Endothelial cell of umbilical vein (primary cell): ENCODE data around the gene HDAC5. TPM values are rescaled to one million over a fixed set of nuclear protein-coding genes. Genes with fewer than 3 reads are reported as not detected.

Source experiments
- BruUV-seq: library from RNA; stranded (reverse); fragments of 400-500 nt; replicated peaks from 2 replicates; lab custom pipeline; 2021; lab: Mats Ljungman, UMichigan
- CTCF ChIA-PET: fragments of 300-600, 350-600 bp; sonication (Branson Sonifier 250); formaldehyde crosslinking; loops from one replicate; lab custom pipeline; 2021; ENCODE audit warnings: antibody characterized with exemption, inconsistent platforms; lab: Charles Lee
- POLR2A ChIA-PET: fragments of 300-600, 350-600 bp; sonication (Branson Sonifier 250); formaldehyde crosslinking; loops from one replicate; lab custom pipeline; 2021; ENCODE audit warnings: antibody characterized with exemption, inconsistent platforms; lab: Charles Lee
- DNase-seq: peaks from one replicate; pipeline ENCODE4 v3.0.0-alpha.2; 2011; ENCODE audit warnings: low read depth, low spot score
- FAIRE-seq: peaks from 2 replicates; lab custom pipeline; 2011; peaks lifted over from hg19 to GRCh38; lab: Jason Lieb, UNC
- H2AFZ ChIP-seq: 2 replicates; pipeline ENCODE4 v1.6.0; 2012; ENCODE audit warnings: low read depth, low read length, control low read depth, inconsistent platforms
- H3K27ac ChIP-seq: 2 replicates; pipeline ENCODE4 v1.5.1; 2011; ENCODE audit warnings: low read depth, mild to moderate bottlenecking, control low read depth, low read length, moderate library complexity; ENCODE audit not compliant: insufficient read depth
- H3K27me3 ChIP-seq, 2 experiments: 2 replicates each; pipeline versions ENCODE4 v1.6.0 to v1.6.1; 2011; ENCODE audit warnings: low read length in 2 of 2, mixed read lengths in 1 of 2; ENCODE audit not compliant: control insufficient read depth in 2 of 2, insufficient read depth in 2 of 2
- H3K36me3 ChIP-seq, 2 experiments: 2 replicates in 1 of 2; 3 replicates in 1 of 2; pipeline ENCODE4 v1.5.1; 2011; ENCODE audit warnings: low read length in 2 of 2, mild to moderate bottlenecking in 1 of 2, moderate library complexity in 1 of 2; ENCODE audit not compliant: control insufficient read depth in 2 of 2, insufficient read depth in 2 of 2; ENCODE audit errors: extremely low read depth in 1 of 2
- H3K4me1 ChIP-seq: 3 replicates; pipeline ENCODE4 v1.5.1; 2011; ENCODE audit warnings: mild to moderate bottlenecking, low read length; ENCODE audit not compliant: control insufficient read depth, insufficient read depth; ENCODE audit errors: extremely low read depth
- H3K4me2 ChIP-seq: 2 replicates; pipeline ENCODE4 v1.6.1; 2011; ENCODE audit warnings: low read length, control low read depth, mixed read lengths; ENCODE audit not compliant: insufficient read depth
- H3K4me3 ChIP-seq, 3 experiments: fragments of 200-600 bp in 1 of 3; sonication (generic), shearing (Covaris generic) in 1 of 3; replicated peaks in 1 of 3; 2 replicates each; pipeline ENCODE4 v1.5.1; 2011 to 2016; ENCODE audit warnings: control low read depth in 3 of 3, low read length in 3 of 3, mild to moderate bottlenecking in 2 of 3, inconsistent platforms in 1 of 3, low read depth in 1 of 3, moderate library complexity in 1 of 3; ENCODE audit not compliant: insufficient read depth in 1 of 3
- H3K79me2 ChIP-seq: 2 replicates; pipeline ENCODE4 v1.6.0; 2012; ENCODE audit warnings: low read length, inconsistent platforms; ENCODE audit not compliant: control insufficient read depth, insufficient read depth
- H3K9ac ChIP-seq: replicated peaks from 2 replicates; pipeline ENCODE3; 2011; ENCODE audit warnings: low read length, control low read depth; ENCODE audit not compliant: insufficient read depth; ENCODE audit errors: extremely low read depth
- H3K9me1 ChIP-seq: replicated peaks from 3 replicates; pipeline ENCODE4 v1.6.0; 2011; ENCODE audit warnings: mild to moderate bottlenecking, low read length; ENCODE audit not compliant: control insufficient read depth, insufficient read depth; ENCODE audit errors: extremely low read depth
- H3K9me3 ChIP-seq: replicated peaks from 2 replicates; pipeline ENCODE4 v1.5.1; 2012; ENCODE audit warnings: low read length, inconsistent platforms; ENCODE audit not compliant: control insufficient read depth, insufficient read depth
- H4K20me1 ChIP-seq: replicated peaks from 2 replicates; pipeline ENCODE3; 2011; ENCODE audit warnings: mild to moderate bottlenecking, low read length; ENCODE audit not compliant: control insufficient read depth, insufficient read depth; ENCODE audit errors: extremely low read depth
- CTCF ChIP-seq, 2 donors: IDR thresholded peaks; 1 replicate in 1 of 2; 2 replicates in 1 of 2; pipeline ENCODE4 v1.5.1; 2011; ENCODE audit warnings: low read length in 2 of 2, mild to moderate bottlenecking in 2 of 2, moderate library complexity in 2 of 2, control low read depth in 1 of 2, inconsistent platforms in 1 of 2, low read depth in 1 of 2; ENCODE audit not compliant: insufficient read depth in 1 of 2; ENCODE audit errors: extremely low read depth in 1 of 2
- EZH2 ChIP-seq: IDR thresholded peaks from 2 replicates; pipeline ENCODE4 v1.6.1; 2012; ENCODE audit warnings: borderline replicate concordance, low read depth, mild to moderate bottlenecking, moderate library complexity, low read length, inconsistent platforms; ENCODE audit not compliant: severe bottlenecking
- GATA2 ChIP-seq: IDR thresholded peaks from 2 replicates; pipeline ENCODE4 v1.7.0; 2011; ENCODE audit warnings: low read depth, mild to moderate bottlenecking, moderate library complexity, mixed read lengths, low read length; ENCODE audit not compliant: insufficient read length, insufficient read depth
- JUN ChIP-seq: IDR thresholded peaks from 2 replicates; pipeline ENCODE4 v1.6.1; 2011; ENCODE audit warnings: borderline replicate concordance, low read depth; ENCODE audit not compliant: insufficient read length, insufficient read depth
- MYC ChIP-seq: IDR thresholded peaks from one replicate; pipeline ENCODE4 v1.6.1; 2011; ENCODE audit warnings: mild to moderate bottlenecking, low read depth, low read length
- POLR2A ChIP-seq: IDR thresholded peaks from 2 replicates; pipeline ENCODE4 v1.6.1; 2012; ENCODE audit warnings: low read depth, mild to moderate bottlenecking, control low read depth, low read length
- POLR2AphosphoS5 ChIP-seq: IDR thresholded peaks from 2 replicates; pipeline ENCODE4 v1.6.1; 2012; ENCODE audit warnings: low read depth, mild to moderate bottlenecking, control low read depth, low read length, moderate library complexity; ENCODE audit not compliant: insufficient read depth
- dilution Hi-C: fragments of 300-500 bp; cut with MboI; formaldehyde crosslinking; loops from one replicate; pipeline ENCODE4 v1.15.0; 2019; ENCODE audit warnings: low sequenced_read_pairs; ENCODE audit not compliant: extremely low pct_ligation_motif_present
- intact Hi-C: fragments of 100-400 bp; cut with micrococcal nuclease; formaldehyde crosslinking; loops from one replicate; pipeline ENCODE4 v1.10.0; 2022
- polyA plus RNA-seq, 4 experiments: library from polyadenylated mRNA; depleted of rRNA in 3 of 4; stranded (reverse) in 3 of 4; unstranded in 1 of 4; fragments of >200 nt; gene quantifications; 2 replicates each; pipeline versions ENCODE4 v1.2.1 to v1.2.3, GENCODE V29; 2011 to 2012; ENCODE audit warnings: missing spikeins in 1 of 4
- total RNA-seq: library from RNA; stranded (reverse); gene quantifications from 2 replicates; pipeline ENCODE4 v1.2.3, GENCODE V29; 2021
- TF ChIP-seq, protein P1 (sequence below): IDR thresholded peaks from 2 replicates; pipeline ENCODE4 v1.6.1; 2011; ENCODE audit not compliant: insufficient read depth, insufficient read length

HDAC5 gene
- total and polyA plus RNA-seq, 2 donors (not counting 3 experiments of a cell fraction or from before 2014, with no cell fraction given): 35.4 to 40.4 TPM

GRCh38 chr17:44108440-44109311, 14.8 kb downstream of the HDAC5 start:
- Histone ChIP-seq H3K79me2 (no peaks in the 10 kb centered on the region), H3K27me3 (no peaks in the 10 kb centered on the region), H3K9me3 (no peaks in the 10 kb centered on the region), H3K4me2 (no peak overlapping the region), H3K4me3 (no peak overlapping the region), H3K27ac (no peak overlapping the region), H3K9me1 (no peaks in the 10 kb centered on the region), H4K20me1 (no peaks in the 10 kb centered on the region), H3K9ac (no peak overlapping the region), H2AFZ (no peak overlapping the region), H3K4me1 (peaks cover 14% of the 10 kb centered on the region), H3K36me3 (no peaks in the 10 kb centered on the region)
- FAIRE-seq: no peak
- dilution Hi-C loops: no loop called here
- CTCF ChIA-PET: interaction anchor here (0.6 to 3.1 kb wide), 4 partner anchors 13 to 176 kb away, joined by 3 to 13 read pairs (median 4); partner anchors contain the start of gene HDAC5
- no TSS peak for BruUV-seq
- DNase-seq: no peak
- no peak for TF ChIP-seq POLR2AphosphoS5
- no peak for TF ChIP-seq GATA2
- TF ChIP-seq MYC: no peak
- TF ChIP-seq EZH2: no peak
- no peak for TF ChIP-seq POLR2A
- no peak for TF ChIP-seq CTCF (IDR thresholded peaks at IDR 0.05; ENCODE audit: extremely low read depth in 1 of 2, insufficient read depth in 1 of 2, low read depth in 1 of 2, low read length in 2 of 2)
- no peak for TF ChIP-seq JUN
- TF ChIP-seq, protein P1, sequence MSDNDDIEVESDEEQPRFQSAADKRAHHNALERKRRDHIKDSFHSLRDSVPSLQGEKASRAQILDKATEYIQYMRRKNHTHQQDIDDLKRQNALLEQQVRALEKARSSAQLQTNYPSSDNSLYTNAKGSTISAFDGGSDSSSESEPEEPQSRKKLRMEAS: no peak
- intact Hi-C loops: no loop called here
- POLR2A ChIA-PET: interaction anchor here (0.6 kb wide), 1 partner anchor 10 kb away, joined by 3 read pairs; no protein-coding TSS in a partner anchor
